Gastrocnemius medialis (tissue), 4 donors: ENCODE data around the gene SPSB1. TPM values are rescaled to one million over a fixed set of nuclear protein-coding genes. Genes with fewer than 3 reads are reported as not detected.

ENCODE experiments used
- ATAC-seq, 2 donors: fragments of 150-250 bp; one replicate each; pipeline ENCODE4 v1.9.1; 2016
- DNase-seq, 2 donors: peaks; one replicate each; pipeline ENCODE4 v3.0.0-alpha.2; 2019
- H3K27ac ChIP-seq, 4 donors: fragments of 200-600 bp; sonication (generic); 1 replicate in 1 of 4; 2 replicates in 3 of 4; pipeline ENCODE4 v1.5.1; 2016 to 2018; ENCODE audit warnings: mild to moderate bottlenecking in 2 of 4, moderate library complexity in 1 of 4
- H3K27me3 ChIP-seq, 3 donors: fragments of 200-600 bp; sonication (generic) in 2 of 3; 1 replicate in 1 of 3; 2 replicates in 2 of 3; pipeline versions ENCODE4 v1.5.1 to v1.6.0; 2016 to 2019; ENCODE audit warnings: mild to moderate bottlenecking in 1 of 3, moderate library complexity in 1 of 3
- H3K36me3 ChIP-seq, 2 donors: fragments of 200-600 bp; sonication (generic) in 1 of 2; one replicate each; pipeline ENCODE4 v1.5.1; 2017 to 2018
- H3K4me1 ChIP-seq, 2 donors: fragments of 200-600 bp; sonication (generic) in 1 of 2; one replicate each; pipeline ENCODE4 v1.5.1; 2016 to 2017; ENCODE audit warnings: mild to moderate bottlenecking in 2 of 2
- H3K4me3 ChIP-seq, 4 donors: fragments of 200-600 bp; sonication (generic) in 3 of 4; 1 replicate in 1 of 4; 2 replicates in 3 of 4; pipeline ENCODE4 v1.5.1; 2016 to 2019; ENCODE audit warnings: mild to moderate bottlenecking in 2 of 4
- H3K9me3 ChIP-seq, 3 donors: fragments of 200-600 bp; sonication (generic) in 2 of 3; 1 replicate in 1 of 3; 2 replicates in 2 of 3; pipeline ENCODE4 v1.5.1; 2016 to 2019
- CTCF ChIP-seq, 5 experiments: fragments of 450-650 bp in 3 of 5; fragments of 200-600 bp in 2 of 5; sonication (generic) in 2 of 5; IDR thresholded peaks in 4 of 5; conservative IDR thresholded peaks in 1 of 5; 1 replicate in 4 of 5; 2 replicates in 1 of 5; pipeline ENCODE4 v1.5.1; 2016 to 2019; ENCODE audit warnings: antibody characterized with exemption in 5 of 5, mild to moderate bottlenecking in 3 of 5, moderate library complexity in 3 of 5
- POLR2A ChIP-seq, 2 donors: fragments of 450-650 bp; IDR thresholded peaks; one replicate each; pipeline ENCODE4 v1.6.1; 2017; ENCODE audit warnings: antibody characterized with exemption in 2 of 2, mild to moderate bottlenecking in 2 of 2, moderate library complexity in 2 of 2
- in situ Hi-C, 4 donors: fragments of 200-750 bp; cut with MboI; loops; one replicate each; pipeline versions ENCODE4 v1.15.0 to v1.8.0; 2017; ENCODE audit warnings: low sequenced_read_pairs in 4 of 4
- intact Hi-C: fragments of 100-400 bp; cut with DNase I; formaldehyde crosslinking; loops from one replicate; pipeline ENCODE4 v1.15.1; 2023; ENCODE audit warnings: low total_unique reads
- total RNA-seq, 4 donors: library from RNA; depleted of rRNA; stranded (reverse); fragments of >200 nt; gene quantifications; one replicate each; pipeline versions ENCODE4 v1.1.0 to v1.2.3, GENCODE V29; 2016

The SPSB1 gene
- total RNA-seq, 4 donors from 2014 or later, result 40.4 to 161 (median 56.6) TPM

GRCh38 chr1:9413877-9414213, 121.2 kb downstream of the SPSB1 start:
- H3K27ac ChIP-seq, result peak overlapping the region; percentile 80 to 87 (median 84)
- no peaks in the 10 kb centered on the region for H3K27me3 ChIP-seq
- ATAC-seq (peak in 1 of 2 donors; percentile 26), DNase-seq (no peak)
- no peak overlapping the region for H3K4me3 ChIP-seq
- in situ Hi-C loops (no loop called here), intact Hi-C loops (no loop called here)
- H3K9me3 ChIP-seq, result no peaks in the 10 kb centered on the region
- H3K36me3 ChIP-seq, result no peaks in the 10 kb centered on the region
- H3K4me1 ChIP-seq, result peaks cover 19 to 22% of the 10 kb centered on the region in 2 donors
- TF ChIP-seq POLR2A (IDR thresholded peaks at IDR 0.05) (no peak), CTCF (IDR thresholded peaks at IDR 0.05 in 4 of 5, conservative IDR thresholded peaks at IDR 0.05 in 1 of 5) (no peak)

DNA sequence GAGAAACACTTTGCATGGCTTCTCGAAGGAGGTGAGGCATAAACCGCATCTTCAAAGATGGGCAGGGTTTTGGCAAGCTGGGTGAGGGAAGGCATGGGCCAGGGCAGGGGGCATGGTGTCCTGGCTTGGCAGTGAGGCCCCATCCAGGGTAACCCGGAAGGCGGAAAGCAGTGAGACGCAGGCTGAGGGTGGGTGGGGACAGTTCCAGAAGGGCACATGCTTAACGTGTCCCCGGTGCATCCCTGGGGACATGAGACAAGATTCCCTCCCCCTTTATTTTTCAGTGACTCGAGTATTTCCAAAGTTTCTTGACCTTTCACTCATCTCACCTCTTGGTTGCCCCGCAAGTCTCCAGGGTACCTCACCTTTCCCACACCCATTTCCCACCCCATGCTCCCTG, 123.8 kb downstream of the SPSB1 start:
- intact Hi-C loops, result no loop called here

GRCh38 chr1:9416918-9417500, 124.3 kb downstream of the SPSB1 start:
- H3K9me3 ChIP-seq, result no peaks in the 10 kb centered on the region
- ATAC-seq, result no peak
- no peaks in the 10 kb centered on the region for H3K27me3 ChIP-seq
- intact Hi-C loops, result no loop called here
- no peak for TF ChIP-seq POLR2A (IDR thresholded peaks at IDR 0.05)
- TF ChIP-seq CTCF (IDR thresholded peaks at IDR 0.05 in 4 of 5, conservative IDR thresholded peaks at IDR 0.05 in 1 of 5), result no peak
- peaks cover 17 to 21% of the 10 kb centered on the region in 2 donors for H3K4me1 ChIP-seq
- DNase-seq, result no peak
- no peak overlapping the region for H3K27ac ChIP-seq
- H3K4me3 ChIP-seq, result no peak overlapping the region
- no peaks in the 10 kb centered on the region for H3K36me3 ChIP-seq
- in situ Hi-C loops, result no loop called here

More for the DNA sequence above, 123.8 kb downstream of the SPSB1 start:
- H3K27me3 ChIP-seq, result no peaks in the 10 kb centered on the region
- ATAC-seq (no peak), DNase-seq (no peak)
- H3K27ac ChIP-seq, result no peak overlapping the region
- no peak for TF ChIP-seq POLR2A (IDR thresholded peaks at IDR 0.05)
- H3K36me3 ChIP-seq, result no peaks in the 10 kb centered on the region
- H3K4me3 ChIP-seq, result no peak overlapping the region
- H3K4me1 ChIP-seq, result peaks cover 19 to 22% of the 10 kb centered on the region in 2 donors
- in situ Hi-C loops, result no loop called here
- no peaks in the 10 kb centered on the region for H3K9me3 ChIP-seq

DNA sequence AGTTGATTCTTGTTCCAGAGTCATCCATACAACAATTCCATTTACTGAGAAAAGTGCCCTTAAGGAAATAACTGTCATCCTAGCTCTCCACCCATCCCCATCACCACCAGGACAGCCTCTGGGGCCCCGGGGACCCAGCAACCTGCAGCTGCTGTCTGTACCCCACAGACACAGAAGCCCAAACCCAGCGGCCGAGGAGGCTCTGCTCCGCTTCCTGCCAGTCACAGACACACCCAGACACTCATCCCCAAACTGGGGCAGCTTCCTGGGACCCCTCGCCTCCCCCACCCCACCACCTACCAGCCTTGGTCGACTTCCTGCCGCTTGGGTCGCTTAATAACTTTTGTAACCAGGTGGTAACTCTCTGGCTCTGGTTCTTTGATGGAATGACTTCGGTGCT, 125.0 kb downstream of the SPSB1 start:
- DNase-seq (no peak), ATAC-seq (no peak)
- Histone ChIP-seq H3K27ac (no peak overlapping the region), H3K4me1 (peaks cover 10 to 15% of the 10 kb centered on the region in 2 donors), H3K4me3 (no peak overlapping the region), H3K27me3 (no peaks in the 10 kb centered on the region), H3K9me3 (no peaks in the 10 kb centered on the region), H3K36me3 (no peaks in the 10 kb centered on the region)
- TF ChIP-seq CTCF (IDR thresholded peaks at IDR 0.05 in 4 of 5, conservative IDR thresholded peaks at IDR 0.05 in 1 of 5), result no peak
- no peak for TF ChIP-seq POLR2A (IDR thresholded peaks at IDR 0.05)
- in situ Hi-C loops (no loop called here), intact Hi-C loops (no loop called here)

- ATAC-seq, result no peak
- intact Hi-C loops, result no loop called here
Observed at GRCh38 chr1:9418851-9419250, 126.2 kb downstream of the SPSB1 start.

More at GRCh38 chr1:9418851-9419250, 126.2 kb downstream of the SPSB1 start:
- Histone ChIP-seq H3K27ac (no peak overlapping the region), H3K4me1 (peaks cover 0 to 3% of the 10 kb centered on the region in 2 donors), H3K27me3 (no peaks in the 10 kb centered on the region), H3K4me3 (no peak overlapping the region), H3K9me3 (no peaks in the 10 kb centered on the region), H3K36me3 (no peaks in the 10 kb centered on the region)
- peak in 1 of 2 donors; percentile 32 for DNase-seq
- in situ Hi-C loops, result no loop called here
- no peak for TF ChIP-seq POLR2A (IDR thresholded peaks at IDR 0.05)
- no peak for TF ChIP-seq CTCF (IDR thresholded peaks at IDR 0.05 in 4 of 5, conservative IDR thresholded peaks at IDR 0.05 in 1 of 5)

Other genes starting within 250 kb of the SPSB1 start
- 10 to 100 TPM; 11.2 to 34.5 (median 22.8) TPM for gene SLC2A5, start 223.3 kb upstream of the SPSB1 start, total RNA-seq
- 10 to 100 TPM; 12.9 to 38.1 (median 18.9) TPM for gene GPR157, start 163.8 kb upstream of the SPSB1 start, total RNA-seq
- 10 to 100 TPM; 37.3 to 65.1 (median 44.4) TPM for gene H6PD, start 58.1 kb upstream of the SPSB1 start, total RNA-seq
- 10 to 100 TPM; 40.3 to 88.6 (median 49.1) TPM for gene SLC25A33, start 246.6 kb downstream of the SPSB1 start, total RNA-seq